GM23338 (cell line): ENCODE data around the gene LHX4. TPM values are rescaled to one million over a fixed set of nuclear protein-coding genes. Genes with fewer than 3 reads are reported as not detected.

Experiments used
- ATAC-seq: fragments of 200-7000 bp; cut with Tn5 transposase; 3 replicates; pipeline ENCODE4 v1.9.1; 2020
- DNase-seq: peaks from one replicate; pipeline ENCODE4 v3.0.0-alpha.2; 2015; ENCODE audit warnings: low spot score
- H2AFZ ChIP-seq: fragments of 200-600 bp; sonication (generic); 2 replicates; pipeline ENCODE4 v1.8.0; 2016; ENCODE audit warnings: antibody characterized with exemption, mild to moderate bottlenecking, moderate library complexity
- H3F3A ChIP-seq: fragments of 200-600 bp; sonication (generic); replicated peaks from 2 replicates; pipeline ENCODE4 v1.8.0; 2017; ENCODE audit warnings: antibody characterized with exemption, mixed run types, low read depth
- H3K27ac ChIP-seq: fragments of 200-600 bp; sonication (generic); 2 replicates; pipeline ENCODE4 v1.6.1; 2016; ENCODE audit warnings: low read depth
- H3K27me3 ChIP-seq: fragments of 200-600 bp; sonication (generic); 2 replicates; pipeline ENCODE4 v1.8.0; 2016; ENCODE audit warnings: mild to moderate bottlenecking, mixed run types, moderate library complexity; ENCODE audit not compliant: insufficient read depth
- H3K36me3 ChIP-seq: fragments of 200-600 bp; sonication (generic); 2 replicates; pipeline ENCODE4 v1.8.0; 2016; ENCODE audit warnings: mild to moderate bottlenecking; ENCODE audit not compliant: insufficient read depth
- H3K4me1 ChIP-seq: fragments of 200-600 bp; sonication (generic); 2 replicates; pipeline ENCODE4 v1.8.0; 2016; ENCODE audit warnings: mild to moderate bottlenecking, moderate library complexity; ENCODE audit not compliant: insufficient read depth
- H3K4me2 ChIP-seq: fragments of 200-600 bp; sonication (generic); 2 replicates; pipeline ENCODE4 v1.7.1; 2017; ENCODE audit warnings: mixed run types
- H3K4me3 ChIP-seq: fragments of 200-600 bp; sonication (generic); 2 replicates; pipeline ENCODE4 v1.6.1; 2016; ENCODE audit warnings: mixed run types
- H3K79me2 ChIP-seq: fragments of 200-600 bp; sonication (generic); replicated peaks from 2 replicates; pipeline ENCODE4 v1.8.0; 2017; ENCODE audit warnings: mild to moderate bottlenecking; ENCODE audit not compliant: insufficient read depth
- H3K9me2 ChIP-seq: fragments of 200-600 bp; sonication (generic); 2 replicates; pipeline ENCODE4 v1.8.0; 2017; ENCODE audit not compliant: insufficient read depth
- H4K20me1 ChIP-seq: fragments of 200-600 bp; sonication (generic); replicated peaks from 2 replicates; pipeline ENCODE4 v1.8.0; 2017; ENCODE audit warnings: mild to moderate bottlenecking; ENCODE audit not compliant: insufficient read depth
- H3K27ac Mint-ChIP-seq: 2 replicates; pipeline ENCODE4 v1.8.0; 2020; ENCODE audit warnings: inconsistent platforms, mild to moderate bottlenecking, moderate library complexity, mixed read lengths
- H3K27me3 Mint-ChIP-seq: 3 replicates; pipeline ENCODE4 v1.8.0; 2022; ENCODE audit warnings: low read depth, mild to moderate bottlenecking, moderate library complexity, mixed read lengths, inconsistent platforms; ENCODE audit not compliant: insufficient read depth, poor library complexity
- H3K36me3 Mint-ChIP-seq: 3 replicates; pipeline ENCODE4 v1.8.0; 2021; ENCODE audit warnings: low read depth, mild to moderate bottlenecking, inconsistent platforms, moderate library complexity, mixed read lengths
- H3K4me1 Mint-ChIP-seq: 3 replicates; pipeline ENCODE4 v1.8.0; 2020; ENCODE audit warnings: mild to moderate bottlenecking, inconsistent platforms, mixed read lengths
- H3K4me3 Mint-ChIP-seq: 3 replicates; pipeline ENCODE4 v1.8.0; 2021; ENCODE audit warnings: moderate library complexity, mild to moderate bottlenecking, inconsistent platforms, mixed read lengths
- H3K9me3 Mint-ChIP-seq: 3 replicates; pipeline ENCODE4 v1.8.0; 2020; ENCODE audit warnings: moderate library complexity, mild to moderate bottlenecking, inconsistent platforms, mixed read lengths
- CTCF ChIP-seq, 2 experiments: fragments of 200-600 bp in 1 of 2; sonication (generic) in 1 of 2; conservative IDR thresholded peaks; 2 replicates each; pipeline versions ENCODE4 v1.5.1 to v1.6.1; 2016 to 2017; ENCODE audit warnings: antibody characterized with exemption in 2 of 2, low read depth in 2 of 2, mild to moderate bottlenecking in 2 of 2, moderate library complexity in 1 of 2
- ETS1 ChIP-seq: IDR thresholded peaks from 2 replicates; pipeline ENCODE4 v1.6.1; 2016; ENCODE audit warnings: antibody characterized with exemption
- EZH2 ChIP-seq: fragments of 200-600 bp; sonication (generic); IDR thresholded peaks from one replicate; pipeline ENCODE4 v1.8.0; 2017; ENCODE audit warnings: antibody characterized with exemption, mild to moderate bottlenecking, low read depth; ENCODE audit not compliant: unreplicated experiment
- REST ChIP-seq: IDR thresholded peaks from one replicate; pipeline ENCODE4 v1.6.1; 2018; ENCODE audit warnings: antibody characterized with exemption; ENCODE audit not compliant: unreplicated experiment
- STAT1 ChIP-seq: IDR thresholded peaks from one replicate; pipeline ENCODE4 v1.6.1; 2016; ENCODE audit warnings: antibody characterized with exemption; ENCODE audit not compliant: unreplicated experiment
- ZNF462 ChIP-seq: fragments of 250-450 bp; sonication (Bioruptor Pico); IDR thresholded peaks from 2 replicates; pipeline ENCODE4 v1.5.0; 2020; ENCODE audit warnings: mild to moderate bottlenecking, moderate library complexity
- polyA plus RNA-seq: library from polyadenylated mRNA; unstranded; fragments of >200 nt; fragmentation: Nextera tagmentation; extraction: Ambion mirVana; gene quantifications from 2 replicates; pipeline ENCODE4 v1.2.1, GENCODE V29; 2016
- total RNA-seq: library from RNA; depleted of rRNA; stranded (reverse); fragments of >200 nt; shearing (Covaris generic); gene quantifications from 2 replicates; pipeline ENCODE4 v1.2.3, GENCODE V29; 2014

Gene LHX4
- total and polyA plus RNA-seq, 2 experiments from 2014 or later, result 1.4 to 2.5 TPM

GRCh38 chr1:180312926-180313325 is 82.9 kb downstream of the LHX4 start:
- DNase-seq, result no peak
- no peak for ATAC-seq
- Histone ChIP-seq H3K4me3 (no peak overlapping the region), H3K27me3 (no peaks in the 10 kb centered on the region), H3K9me2 (no peaks in the 10 kb centered on the region), H4K20me1 (no peaks in the 10 kb centered on the region; the same call in 1 of the 2 replicates), H3K79me2 (no peaks in the 10 kb centered on the region), H3K36me3 (no peaks in the 10 kb centered on the region), H2AFZ (no peak overlapping the region), H3K4me1 (peaks cover 14% of the 10 kb centered on the region), H3F3A (no peaks in the 10 kb centered on the region), H3K27ac (no peak overlapping the region), H3K4me2 (no peak overlapping the region)
- Mint-ChIP-seq H3K4me1 (peaks cover 11% of the 10 kb centered on the region; the same call in 2 of the 3 replicates), H3K27ac (no peak overlapping the region), H3K36me3 (no peaks in the 10 kb centered on the region), H3K9me3 (no peaks in the 10 kb centered on the region), H3K27me3 (no peaks in the 10 kb centered on the region), H3K4me3 (no peak overlapping the region)
- TF ChIP-seq ZNF462 (CRISPR knock-in tag) (no peak), REST (no peak), EZH2 (no peak), CTCF (conservative IDR thresholded peaks at IDR 0.05; ENCODE audit: low read depth in 2 of 2) (no peak), ETS1 (no peak), STAT1 (no peak)
